Parathyroid adenoma (tissue), 2 donors: Measurements from ENCODE around the gene CDK13.

Source experiments
- H2AFZ ChIP-seq: fragments of 300-600 bp; sonication (generic); one replicate; pipeline ENCODE4 v1.7.0; 2017; ENCODE audit warnings: antibody characterized with exemption, mild to moderate bottlenecking
- H3K27ac ChIP-seq: fragments of 300-600 bp; sonication (generic); one replicate; pipeline ENCODE4 v1.7.0; 2017
- H3K27me3 ChIP-seq: fragments of 300-600 bp; sonication (generic); one replicate; pipeline ENCODE4 v1.7.0; 2017; ENCODE audit warnings: low read length; ENCODE audit not compliant: control insufficient read depth, insufficient read depth
- H3K36me3 ChIP-seq: fragments of 300-600 bp; sonication (generic); one replicate; pipeline ENCODE4 v1.7.0; 2017; ENCODE audit warnings: low read length; ENCODE audit not compliant: control insufficient read depth, insufficient read depth
- H3K4me1 ChIP-seq: fragments of 300-600 bp; sonication (generic); one replicate; pipeline ENCODE4 v1.7.0; 2017; ENCODE audit warnings: control low read depth
- H3K4me2 ChIP-seq: fragments of 300-600 bp; sonication (generic); one replicate; pipeline ENCODE4 v1.7.0; 2017; ENCODE audit warnings: low read length
- H3K4me3 ChIP-seq: fragments of 300-600 bp; sonication (generic); one replicate; pipeline ENCODE4 v1.7.0; 2017; ENCODE audit warnings: low read depth, low read length
- H3K79me2 ChIP-seq: fragments of 300-600 bp; sonication (generic); one replicate; pipeline ENCODE4 v1.7.0; 2017; ENCODE audit warnings: control low read depth
- H3K9ac ChIP-seq: fragments of 300-600 bp; sonication (generic); one replicate; pipeline ENCODE4 v1.7.0; 2017; ENCODE audit warnings: mild to moderate bottlenecking
- H3K9me3 ChIP-seq: fragments of 300-600 bp; sonication (generic); one replicate; pipeline ENCODE4 v1.7.0; 2017; ENCODE audit warnings: low read length; ENCODE audit not compliant: control insufficient read depth
- CTCF ChIP-seq: fragments of 300-600 bp; sonication (generic); IDR thresholded peaks from one replicate; pipeline ENCODE4 v1.7.0; 2017; ENCODE audit warnings: antibody characterized with exemption, mild to moderate bottlenecking
- donor health status: primary hyperparathyroidism.

Gene CDK13

GRCh38 chr7:39969431-39969830, 19.4 kb downstream of the CDK13 start:
- Histone ChIP-seq H3K4me2 (no peak overlapping the region), H3K9me3 (no peaks in the 10 kb centered on the region), H3K27me3 (no peaks in the 10 kb centered on the region), H3K36me3 (no peaks in the 10 kb centered on the region), H2AFZ (no peak overlapping the region), H3K4me3 (no peak overlapping the region), H3K4me1 (peaks cover 12% of the 10 kb centered on the region), H3K79me2 (peaks cover 86% of the 10 kb centered on the region), H3K9ac (no peak overlapping the region), H3K27ac (no peak overlapping the region)
- TF ChIP-seq CTCF, result no peak

GRCh38 chr7:39971924-39972323, 21.9 kb downstream of the CDK13 start:
- TF ChIP-seq CTCF, result no peak
- peaks cover 13% of the 10 kb centered on the region for H3K4me1 ChIP-seq

GRCh38 chr7:39973801-39974200, 23.7 kb downstream of the CDK13 start:
- Histone ChIP-seq H3K4me2 (no peak overlapping the region), H3K27me3 (no peaks in the 10 kb centered on the region), H3K9ac (no peak overlapping the region), H3K9me3 (no peaks in the 10 kb centered on the region), H3K27ac (no peak overlapping the region), H3K4me3 (no peak overlapping the region), H3K36me3 (no peaks in the 10 kb centered on the region), H3K79me2 (peaks cover 82% of the 10 kb centered on the region), H3K4me1 (peaks cover 21% of the 10 kb centered on the region), H2AFZ (no peak overlapping the region)
- TF ChIP-seq CTCF, result no peak

More at GRCh38 chr7:39971924-39972323, 21.9 kb downstream of the CDK13 start:
- Histone ChIP-seq H3K27me3 (no peaks in the 10 kb centered on the region), H3K4me2 (peak overlapping the region; percentile 11), H3K9me3 (no peaks in the 10 kb centered on the region), H3K9ac (no peak overlapping the region), H3K27ac (no peak overlapping the region), H3K4me3 (no peak overlapping the region), H3K36me3 (no peaks in the 10 kb centered on the region), H2AFZ (no peak overlapping the region), H3K79me2 (peaks cover 85% of the 10 kb centered on the region)

- Histone ChIP-seq H3K9me3 (no peaks in the 10 kb centered on the region), H3K4me3 (no peak overlapping the region), H3K27me3 (no peaks in the 10 kb centered on the region), H3K79me2 (peaks cover 51% of the 10 kb centered on the region), H2AFZ (no peak overlapping the region), H3K4me2 (no peak overlapping the region), H3K27ac (no peak overlapping the region), H3K36me3 (no peaks in the 10 kb centered on the region), H3K9ac (no peak overlapping the region), H3K4me1 (peaks cover 15% of the 10 kb centered on the region)
- TF ChIP-seq CTCF, result no peak
Measured at GRCh38 chr7:39978230-39978934, 28.3 kb downstream of the CDK13 start.
